K562 (cell line): ENCODE results near the gene RERE. TPM values are rescaled to one million over a fixed set of nuclear protein-coding genes. Genes with fewer than 3 reads are reported as not detected.

ENCODE experiments used
- BRD4 ChIP-seq: fragments of 200-600 bp; sonication (generic); IDR thresholded peaks from 2 replicates; pipeline ENCODE4 v1.6.1; 2017; ENCODE audit warnings: inconsistent platforms
- CBFA2T3 ChIP-seq: fragments of 450-650 bp; IDR thresholded peaks from 2 replicates; pipeline ENCODE4 v1.6.1; 2017
- CREB3L1 ChIP-seq: fragments of 450-650 bp; IDR thresholded peaks from 2 replicates; pipeline ENCODE4 v1.6.1; 2014; ENCODE audit warnings: low read depth, mild to moderate bottlenecking, moderate library complexity, borderline replicate concordance
- HSF4 ChIP-seq: fragments of 250-450 bp; sonication (Bioruptor Pico); IDR thresholded peaks from 2 replicates; pipeline ENCODE4 v2.1.2; 2022; ENCODE audit warnings: mild to moderate bottlenecking, moderate library complexity, borderline replicate concordance
- MTA3 ChIP-seq: fragments of 450-650 bp; formaldehyde crosslinking; IDR thresholded peaks from 2 replicates; pipeline ENCODE4 v1.6.1; 2017; ENCODE audit warnings: mild to moderate bottlenecking, borderline replicate concordance
- PML ChIP-seq: IDR thresholded peaks from 2 replicates; pipeline ENCODE4 v1.6.1; 2012; ENCODE audit warnings: low read length, inconsistent platforms
- TCF15 ChIP-seq: fragments of 250-450 bp; sonication (Bioruptor Pico); IDR thresholded peaks from 2 replicates; pipeline ENCODE4 v1.8.0; 2022; ENCODE audit warnings: moderate library complexity, mild to moderate bottlenecking, inconsistent platforms
- YY1 ChIP-seq, 3 experiments: IDR thresholded peaks; 2 replicates each; pipeline ENCODE4 v1.6.1; 2011; ENCODE audit warnings: low read length in 2 of 3, mild to moderate bottlenecking in 2 of 3, moderate library complexity in 2 of 3, borderline replicate concordance in 1 of 3, control low read depth in 1 of 3, low read depth in 1 of 3; ENCODE audit not compliant: insufficient read depth in 3 of 3, insufficient replicate concordance in 2 of 3, control insufficient read depth in 1 of 3, insufficient read length in 1 of 3; ENCODE audit errors: extremely low read depth in 1 of 3
- ZNF318 ChIP-seq, 2 experiments: fragments of 450-650 bp; IDR thresholded peaks; 2 replicates each; pipeline ENCODE4 v1.6.1; 2016; ENCODE audit warnings: mild to moderate bottlenecking in 2 of 2, borderline replicate concordance in 1 of 2, low read depth in 1 of 2, moderate library complexity in 1 of 2
- ZNF324 ChIP-seq: fragments of 250-450 bp; sonication (Bioruptor Pico); IDR thresholded peaks from 2 replicates; pipeline ENCODE4 v1.4.0; 2020; ENCODE audit warnings: mild to moderate bottlenecking
- ZNF395 ChIP-seq: fragments of 200-800 bp; sonication (Bioruptor generic); IDR thresholded peaks from 2 replicates; pipeline ENCODE4 v1.6.1; 2017; ENCODE audit warnings: missing genetic modification characterization, missing compliant biosample characterization
- ZNF77 ChIP-seq: fragments of 250-450 bp; sonication (Bioruptor Pico); IDR thresholded peaks from 2 replicates; pipeline ENCODE4 v1.5.0; 2020
- polyA plus RNA-seq, 8 experiments: library from polyadenylated mRNA; depleted of rRNA in 4 of 8; stranded (reverse) in 5 of 8; unstranded in 3 of 8; fragments of >200 nt; fragmentation: Nextera tagmentation in 2 of 8; fragmentation: Illumina TruSeq in 1 of 8; extraction: Ambion mirVana in 2 of 8; extraction: Trizol in 1 of 8; gene quantifications; 2 replicates each; pipeline versions ENCODE4 v1.2.1 to v1.2.3, GENCODE V29; 2011 to 2014; ENCODE audit warnings: inconsistent platforms in 1 of 8, missing spikeins in 1 of 8
- total RNA-seq, 7 experiments: library from RNA; depleted of rRNA in 6 of 7; stranded (reverse); fragments of >200 nt in 6 of 7; fragmentation: Illumina TruSeq in 2 of 7; extraction: Trizol in 2 of 7; gene quantifications; 2 replicates each; pipeline versions ENCODE4 v1.2.1 to v1.2.3, GENCODE V29; 2011 to 2021; ENCODE audit warnings: low replicate concordance in 1 of 7

Gene RERE
- total and polyA plus RNA-seq, 9 of the 15 experiments (the other 6 are each of a cell fraction or from before 2014, with no cell fraction given): 3.0 to 51.5 (median 13.4) TPM

- no peak for TF ChIP-seq ZNF318 (IDR thresholded peaks at IDR 0.05; ENCODE audit: borderline replicate concordance in 1 of 2, low read depth in 1 of 2)
- no peak for TF ChIP-seq HSF4
- no peak for TF ChIP-seq YY1 (IDR thresholded peaks at IDR 0.05; ENCODE audit: borderline replicate concordance in 1 of 3, control insufficient read depth in 1 of 3, extremely low read depth in 1 of 3, insufficient read depth in 3 of 3, insufficient read length in 1 of 3, insufficient replicate concordance in 2 of 3, low read depth in 1 of 3, low read length in 2 of 3)
- TF ChIP-seq CREB3L1: no peak
- TF ChIP-seq BRD4: no peak
- no peak for TF ChIP-seq ZNF324 (CRISPR knock-in tag)
- TF ChIP-seq ZNF395 (CRISPR knock-in tag): no peak
- 0 out of 2 replicates have a peak, but pooled peaks have one; percentile 23 for TF ChIP-seq CBFA2T3
- TF ChIP-seq ZNF77: no peak
- TF ChIP-seq PML: no peak
- TF ChIP-seq MTA3: no peak
- TF ChIP-seq TCF15: no peak
Observed at GRCh38 chr1:8562881-8563865, 254.3 kb downstream of the RERE start (continued).
